Measurements from ENCODE around the gene MAPK6.

- TF ChIP-seq CTCF (optimal IDR thresholded peaks at IDR 0.05 in 1 of 3, IDR thresholded peaks at IDR 0.05 in 1 of 3, conservative IDR thresholded peaks at IDR 0.05 in 1 of 3; ENCODE audit: extremely low read depth in 1 of 3, insufficient read depth in 2 of 3, low read length in 3 of 3): no peak
- TF ChIP-seq EZH2 (IDR thresholded peaks at IDR 0.05; ENCODE audit: low read length): no peak
Measured at GRCh38 chr15:52003710-52004109, 15.3 kb upstream of the MAPK6 start.
